ENCODE results near the gene PRKG1. TPM values are rescaled to one million over a fixed set of nuclear protein-coding genes. Genes with fewer than 3 reads are reported as not detected.

The PRKG1 gene
- polyA plus RNA-seq, 3 donors, result not detected

GRCh38 chr10:51524041-51524440 lies 449.8 kb downstream of the PRKG1 start:
- Histone ChIP-seq H3K36me3 (replicated peaks in 1 of 2; ENCODE audit: control insufficient read depth in 1 of 2, insufficient read depth in 2 of 2, low read length in 2 of 2) (no peaks in the 10 kb centered on the region), H3K9me3 (replicated peaks in 1 of 2; ENCODE audit: control insufficient read depth in 1 of 2, insufficient read depth in 1 of 2, low read length in 2 of 2) (peaks cover 0 to 4% of the 10 kb centered on the region in 2 donors), H2AFZ (ENCODE audit: insufficient read depth, low read depth, low read length, poor library complexity, severe bottlenecking) (no peak overlapping the region), H3K4me1 (ENCODE audit: control insufficient read depth in 1 of 2, insufficient read depth in 2 of 2, low read length in 2 of 2) (no peaks in the 10 kb centered on the region), H3K4me2 (replicated peaks; ENCODE audit: extremely low read depth, low read length, poor library complexity, severe bottlenecking) (no peak overlapping the region), H3K9ac (ENCODE audit: insufficient read depth, low read length, poor library complexity, severe bottlenecking) (no peak overlapping the region), H3K27me3 (ENCODE audit: control insufficient read depth in 2 of 2, insufficient read depth in 2 of 2, low read length in 2 of 2) (no peaks in the 10 kb centered on the region), H3K79me2 (ENCODE audit: insufficient read depth, low read length) (no peaks in the 10 kb centered on the region), H4K20me1 (ENCODE audit: insufficient read depth, low read length) (no peaks in the 10 kb centered on the region), H3K27ac (ENCODE audit: low read depth in 1 of 2, low read length in 2 of 2) (no peak overlapping the region), H3K4me3 (replicated peaks in 1 of 3; ENCODE audit: low read depth in 2 of 3, low read length in 3 of 3) (no peak overlapping the region)
- WGBS (ENCODE audit: insufficient coverage), result no CpG with 5 or more reads among the region's 1 CpG
- Mint-ChIP-seq H3K4me1 (no peaks in the 10 kb centered on the region), H3K4me3 (no peak overlapping the region), H3K27ac (no peak overlapping the region), H3K9me3 (peaks cover 0 to 4% (median 0%) of the 10 kb centered on the region in 7 donors), H3K27me3 (ENCODE audit: low read depth in 3 of 3) (peaks cover 1% of the 10 kb centered on the region in 3 donors), H3K36me3 (no peaks in the 10 kb centered on the region)
- intact Hi-C loops (cut with micrococcal nuclease), result no loop called here
- DNase-seq, result no peak
- TF ChIP-seq, protein P1, sequence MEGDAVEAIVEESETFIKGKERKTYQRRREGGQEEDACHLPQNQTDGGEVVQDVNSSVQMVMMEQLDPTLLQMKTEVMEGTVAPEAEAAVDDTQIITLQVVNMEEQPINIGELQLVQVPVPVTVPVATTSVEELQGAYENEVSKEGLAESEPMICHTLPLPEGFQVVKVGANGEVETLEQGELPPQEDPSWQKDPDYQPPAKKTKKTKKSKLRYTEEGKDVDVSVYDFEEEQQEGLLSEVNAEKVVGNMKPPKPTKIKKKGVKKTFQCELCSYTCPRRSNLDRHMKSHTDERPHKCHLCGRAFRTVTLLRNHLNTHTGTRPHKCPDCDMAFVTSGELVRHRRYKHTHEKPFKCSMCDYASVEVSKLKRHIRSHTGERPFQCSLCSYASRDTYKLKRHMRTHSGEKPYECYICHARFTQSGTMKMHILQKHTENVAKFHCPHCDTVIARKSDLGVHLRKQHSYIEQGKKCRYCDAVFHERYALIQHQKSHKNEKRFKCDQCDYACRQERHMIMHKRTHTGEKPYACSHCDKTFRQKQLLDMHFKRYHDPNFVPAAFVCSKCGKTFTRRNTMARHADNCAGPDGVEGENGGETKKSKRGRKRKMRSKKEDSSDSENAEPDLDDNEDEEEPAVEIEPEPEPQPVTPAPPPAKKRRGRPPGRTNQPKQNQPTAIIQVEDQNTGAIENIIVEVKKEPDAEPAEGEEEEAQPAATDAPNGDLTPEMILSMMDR (IDR thresholded peaks at IDR 0.05), result no peak

DNA sequence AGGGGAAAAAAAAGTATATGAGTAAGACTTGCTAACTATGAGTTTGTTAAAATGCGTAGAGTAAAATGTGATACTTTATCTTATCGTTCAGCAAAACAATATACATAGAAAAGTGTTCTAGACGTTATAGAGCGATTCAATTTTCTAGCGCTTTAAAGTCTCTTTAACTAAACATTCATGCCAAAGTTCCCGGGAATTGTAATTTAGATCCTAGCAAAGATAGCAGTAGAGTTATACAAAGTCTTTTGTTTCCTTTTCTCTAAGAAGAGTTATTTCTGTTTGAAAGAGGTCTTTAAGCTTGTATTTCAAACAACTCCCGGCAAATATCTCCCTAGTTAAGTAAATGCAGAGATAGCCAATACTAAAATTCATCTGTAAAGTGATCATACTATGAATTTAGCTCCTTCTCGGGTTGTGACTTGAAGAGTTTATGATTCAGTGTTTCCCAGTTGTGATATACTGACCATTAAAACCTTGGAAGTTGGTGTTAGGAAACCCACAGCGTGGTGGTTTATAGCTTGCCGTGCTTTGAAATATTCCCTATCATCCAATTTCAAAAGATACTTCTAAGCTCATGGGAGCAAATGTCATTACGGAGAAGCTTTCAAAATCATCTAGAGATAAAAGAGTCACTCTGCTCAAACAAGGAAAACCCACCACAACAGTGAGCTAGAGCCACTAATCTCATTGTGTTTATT lies 453.4 kb downstream of the PRKG1 start:
- Histone ChIP-seq H3K27ac (ENCODE audit: low read depth in 1 of 2, low read length in 2 of 2) (no peak overlapping the region), H3K36me3 (replicated peaks in 1 of 2; ENCODE audit: control insufficient read depth in 1 of 2, insufficient read depth in 2 of 2, low read length in 2 of 2) (no peaks in the 10 kb centered on the region), H3K4me2 (replicated peaks; ENCODE audit: extremely low read depth, low read length, poor library complexity, severe bottlenecking) (no peak overlapping the region), H3K9me3 (replicated peaks in 1 of 2; ENCODE audit: control insufficient read depth in 1 of 2, insufficient read depth in 1 of 2, low read length in 2 of 2) (peaks cover 0 to 4% of the 10 kb centered on the region in 2 donors), H4K20me1 (ENCODE audit: insufficient read depth, low read length) (no peaks in the 10 kb centered on the region), H3K79me2 (ENCODE audit: insufficient read depth, low read length) (no peaks in the 10 kb centered on the region), H3K9ac (ENCODE audit: insufficient read depth, low read length, poor library complexity, severe bottlenecking) (no peak overlapping the region), H2AFZ (ENCODE audit: insufficient read depth, low read depth, low read length, poor library complexity, severe bottlenecking) (no peak overlapping the region), H3K4me3 (replicated peaks in 1 of 3; ENCODE audit: low read depth in 2 of 3, low read length in 3 of 3) (no peak overlapping the region), H3K4me1 (ENCODE audit: control insufficient read depth in 1 of 2, insufficient read depth in 2 of 2, low read length in 2 of 2) (no peaks in the 10 kb centered on the region), H3K27me3 (ENCODE audit: control insufficient read depth in 2 of 2, insufficient read depth in 2 of 2, low read length in 2 of 2) (no peaks in the 10 kb centered on the region)
- TF ChIP-seq, protein P1 (IDR thresholded peaks at IDR 0.05), result no peak
- no peak for DNase-seq
- Mint-ChIP-seq H3K9me3 (peaks cover 0 to 4% (median 0%) of the 10 kb centered on the region in 7 donors), H3K27ac (no peak overlapping the region), H3K36me3 (no peaks in the 10 kb centered on the region), H3K27me3 (ENCODE audit: low read depth in 3 of 3) (peaks cover 1% of the 10 kb centered on the region in 3 donors), H3K4me1 (no peaks in the 10 kb centered on the region), H3K4me3 (no peak overlapping the region)
- no CpG with 5 or more reads among the region's 11 CpGs for WGBS (ENCODE audit: insufficient coverage)
- intact Hi-C loops (cut with micrococcal nuclease), result no loop called here
